ENCODE results near the gene ATP10D. TPM values are rescaled to one million over a fixed set of nuclear protein-coding genes. Genes with fewer than 3 reads are reported as not detected.

Gene ATP10D
- total and polyA plus RNA-seq, 8 donors, result 28.7 to 45.9 (median 32.3) TPM

DNA sequence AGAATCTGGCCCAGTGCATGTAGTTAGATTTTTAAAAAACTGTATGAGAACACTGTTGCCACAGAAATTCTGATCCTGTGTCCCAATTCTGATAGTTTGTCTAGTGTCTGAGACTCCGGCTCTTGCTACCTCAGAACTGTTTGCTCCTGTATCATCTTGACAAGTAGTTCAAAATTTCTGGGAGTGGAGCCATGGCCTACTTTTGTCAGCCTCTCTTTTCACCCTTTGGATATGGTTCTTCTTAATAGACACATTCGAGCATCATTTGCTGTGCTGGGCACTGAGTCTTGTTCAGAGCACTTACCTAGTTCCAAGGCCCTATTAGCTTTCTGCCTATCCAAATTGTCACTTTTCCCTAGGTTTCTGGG, 46.9 kb downstream of the ATP10D start:
- no peak overlapping the region for H3K4me3 ChIP-seq
- peaks cover 9 to 15% of the 10 kb centered on the region in 2 donors for H3K4me1 ChIP-seq
- TF ChIP-seq, protein P1, sequence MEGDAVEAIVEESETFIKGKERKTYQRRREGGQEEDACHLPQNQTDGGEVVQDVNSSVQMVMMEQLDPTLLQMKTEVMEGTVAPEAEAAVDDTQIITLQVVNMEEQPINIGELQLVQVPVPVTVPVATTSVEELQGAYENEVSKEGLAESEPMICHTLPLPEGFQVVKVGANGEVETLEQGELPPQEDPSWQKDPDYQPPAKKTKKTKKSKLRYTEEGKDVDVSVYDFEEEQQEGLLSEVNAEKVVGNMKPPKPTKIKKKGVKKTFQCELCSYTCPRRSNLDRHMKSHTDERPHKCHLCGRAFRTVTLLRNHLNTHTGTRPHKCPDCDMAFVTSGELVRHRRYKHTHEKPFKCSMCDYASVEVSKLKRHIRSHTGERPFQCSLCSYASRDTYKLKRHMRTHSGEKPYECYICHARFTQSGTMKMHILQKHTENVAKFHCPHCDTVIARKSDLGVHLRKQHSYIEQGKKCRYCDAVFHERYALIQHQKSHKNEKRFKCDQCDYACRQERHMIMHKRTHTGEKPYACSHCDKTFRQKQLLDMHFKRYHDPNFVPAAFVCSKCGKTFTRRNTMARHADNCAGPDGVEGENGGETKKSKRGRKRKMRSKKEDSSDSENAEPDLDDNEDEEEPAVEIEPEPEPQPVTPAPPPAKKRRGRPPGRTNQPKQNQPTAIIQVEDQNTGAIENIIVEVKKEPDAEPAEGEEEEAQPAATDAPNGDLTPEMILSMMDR (IDR thresholded peaks at IDR 0.05), result no peak
- H3K27me3 ChIP-seq, result no peaks in the 10 kb centered on the region
- H3K27ac ChIP-seq, result peak overlapping the region; percentile 59 to 70
- peaks cover 0 to 6% of the 10 kb centered on the region in 2 donors for H3K9me3 ChIP-seq
- intact Hi-C loops (cut with DNase I), result no loop called here
- peaks cover 0 to 20% of the 10 kb centered on the region in 2 donors for H3K36me3 ChIP-seq
- ATAC-seq (no peak), DNase-seq (no peak)

DNA sequence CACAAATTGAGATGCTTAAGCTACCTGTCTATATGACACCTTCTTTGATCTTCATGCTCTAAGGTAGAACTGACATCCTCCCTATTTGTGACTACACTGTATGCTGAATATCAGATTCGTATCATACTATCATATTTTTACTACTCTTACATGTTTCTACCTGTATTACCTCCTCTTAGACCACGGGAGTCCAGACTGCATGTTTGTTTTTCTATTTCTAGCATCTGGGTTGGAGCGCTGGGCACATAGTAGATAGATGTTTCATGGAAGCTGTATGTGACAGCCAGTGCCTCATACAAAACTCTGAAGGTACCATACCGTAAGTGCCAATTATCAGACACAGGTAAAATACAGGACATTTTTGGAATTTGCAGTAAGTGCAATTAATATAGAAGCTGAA, 47.6 kb downstream of the ATP10D start:
- Histone ChIP-seq H3K9me3 (peaks cover 0 to 6% of the 10 kb centered on the region in 2 donors), H3K27me3 (no peaks in the 10 kb centered on the region), H3K4me1 (peaks cover 9 to 15% of the 10 kb centered on the region in 2 donors), H3K36me3 (peaks cover 0 to 16% of the 10 kb centered on the region in 2 donors), H3K27ac (peak overlapping the region; percentile 30 to 59), H3K4me3 (no peak overlapping the region)
- intact Hi-C loops (cut with DNase I), result no loop called here
- no peak for DNase-seq
- ATAC-seq, result no peak
- TF ChIP-seq, protein P1 (IDR thresholded peaks at IDR 0.05), result no peak

DNA sequence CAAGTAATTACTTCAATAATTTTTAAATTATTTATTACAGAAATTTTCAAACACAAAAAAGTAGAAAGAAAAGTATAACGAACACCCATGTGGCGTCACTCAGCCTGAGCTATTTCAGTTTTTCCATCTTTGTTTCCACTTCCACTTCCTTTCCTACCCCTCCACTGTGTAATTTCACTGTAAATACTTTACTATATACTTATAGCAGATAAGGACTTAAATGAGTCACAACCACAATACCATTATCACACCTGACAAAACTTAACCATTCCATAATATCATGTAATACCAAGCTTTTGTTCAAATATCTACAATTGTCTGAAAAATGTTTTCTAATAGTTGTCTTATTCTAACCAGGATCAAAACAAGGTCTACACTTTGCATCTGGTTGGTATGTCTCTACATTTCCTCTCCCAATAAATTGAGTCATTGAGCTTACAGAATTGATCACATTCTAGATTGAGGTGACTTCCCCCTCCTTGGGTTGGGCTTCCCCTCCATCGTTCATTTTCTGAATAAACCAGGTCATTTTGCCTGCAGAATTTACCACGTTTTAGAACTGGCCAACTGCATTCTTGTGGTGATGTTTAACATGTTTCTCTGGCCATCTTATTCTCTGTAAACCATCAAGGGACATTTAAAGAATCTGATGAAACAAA, 48.7 kb downstream of the ATP10D start:
- Histone ChIP-seq H3K4me3 (no peak overlapping the region), H3K4me1 (peaks cover 9 to 15% of the 10 kb centered on the region in 2 donors), H3K9me3 (peaks cover 0 to 6% of the 10 kb centered on the region in 2 donors), H3K36me3 (peaks cover 0 to 21% of the 10 kb centered on the region in 2 donors), H3K27me3 (no peaks in the 10 kb centered on the region), H3K27ac (no peak overlapping the region)
- no peak for ATAC-seq
- no peak for DNase-seq
- intact Hi-C loops (cut with DNase I), result no loop called here
- TF ChIP-seq, protein P1 (IDR thresholded peaks at IDR 0.05), result no peak

DNA sequence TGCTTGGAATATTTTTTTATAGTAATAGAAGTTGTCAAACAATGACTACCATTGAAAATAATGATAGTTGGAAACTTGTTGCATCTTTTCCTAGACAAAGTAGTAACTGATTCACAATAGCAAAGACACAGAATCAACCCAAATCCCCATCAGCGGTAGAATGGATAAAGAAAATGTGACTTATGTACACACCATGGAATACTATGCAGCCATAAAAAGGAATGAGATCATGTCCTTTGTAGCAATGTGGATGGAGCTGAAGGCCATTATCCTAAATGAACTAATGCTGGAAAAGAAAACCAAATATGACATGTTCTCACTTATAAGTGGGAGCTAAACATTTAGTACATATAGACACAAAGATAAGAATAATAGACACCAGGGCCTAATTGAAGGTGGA, 49.7 kb downstream of the ATP10D start:
- intact Hi-C loops (cut with DNase I), result no loop called here

DNA sequence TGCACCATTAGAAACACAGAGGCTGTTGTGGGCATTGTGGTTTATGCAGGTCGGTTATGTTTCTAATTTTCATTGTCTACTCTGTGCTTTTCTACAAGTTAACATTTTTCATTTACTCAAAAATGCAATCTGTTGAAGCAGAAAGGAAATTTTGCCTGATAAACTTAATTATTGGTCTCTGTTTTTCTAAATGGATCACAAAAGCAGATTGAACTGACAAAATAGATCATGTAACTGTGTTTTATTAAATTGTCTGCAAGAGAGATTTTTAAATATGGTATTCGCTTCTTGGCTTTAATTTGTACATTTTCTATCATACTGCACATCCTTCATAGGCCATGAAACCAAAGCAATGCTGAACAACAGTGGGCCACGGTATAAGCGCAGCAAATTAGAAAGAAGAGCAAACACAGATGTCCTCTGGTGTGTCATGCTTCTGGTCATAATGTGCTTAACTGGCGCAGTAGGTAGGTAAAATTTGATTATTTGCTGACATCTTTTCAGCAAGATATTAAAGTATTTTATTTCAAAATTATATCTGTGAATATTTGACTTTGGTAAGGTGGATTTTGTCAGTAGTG, 50.6 kb downstream of the ATP10D start:
- intact Hi-C loops (cut with DNase I), result no loop called here
- ATAC-seq (no peak), DNase-seq (no peak)
- no peak overlapping the region for H3K27ac ChIP-seq
- H3K27me3 ChIP-seq, result no peaks in the 10 kb centered on the region
- H3K4me3 ChIP-seq, result no peak overlapping the region
- peaks cover 9 to 15% of the 10 kb centered on the region in 2 donors for H3K4me1 ChIP-seq
- H3K36me3 ChIP-seq, result peaks cover 0 to 21% of the 10 kb centered on the region in 2 donors
- TF ChIP-seq, protein P1 (IDR thresholded peaks at IDR 0.05), result no peak
- H3K9me3 ChIP-seq, result no peaks in the 10 kb centered on the region

More for the DNA sequence above, 49.7 kb downstream of the ATP10D start:
- Histone ChIP-seq H3K27me3 (no peaks in the 10 kb centered on the region), H3K9me3 (no peaks in the 10 kb centered on the region), H3K27ac (no peak overlapping the region), H3K36me3 (peaks cover 0 to 21% of the 10 kb centered on the region in 2 donors), H3K4me1 (peaks cover 9 to 15% of the 10 kb centered on the region in 2 donors), H3K4me3 (no peak overlapping the region)
- ATAC-seq (no peak), DNase-seq (no peak)
- TF ChIP-seq, protein P1 (IDR thresholded peaks at IDR 0.05), result no peak
